GM18498 (cell line): ENCODE data around the gene JARID2.

Experiments used
- ATAC-seq: cut with Tn5 transposase; IDR thresholded peaks from one replicate; pipeline ENCODE4 v1.9.1; 2021; ENCODE audit warnings: mild to moderate bottlenecking, moderate library complexity; ENCODE audit not compliant: unreplicated experiment

Gene JARID2

GRCh38 chr6:15481390-15482291, 235.8 kb downstream of the JARID2 start:
- ATAC-seq = no peak

DNA sequence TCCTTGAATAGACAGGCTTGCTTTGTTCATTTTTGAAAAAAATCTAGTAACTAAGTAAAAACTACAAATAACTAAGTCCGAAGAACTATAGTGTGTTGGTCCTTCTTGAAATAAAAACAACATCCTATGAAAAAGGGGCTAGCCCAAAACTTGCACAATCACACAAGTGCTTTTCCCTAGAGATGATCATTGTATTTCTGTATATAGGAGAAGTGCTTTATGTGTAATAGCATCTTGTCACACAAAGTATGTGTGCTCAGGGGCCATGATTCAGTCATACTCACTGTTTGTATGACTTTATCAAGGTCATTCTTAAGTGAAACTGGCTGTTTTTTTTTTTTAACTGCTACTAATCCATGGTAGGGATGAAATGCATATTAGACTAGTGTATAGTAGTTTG, 237.2 kb downstream of the JARID2 start:
- no peak for ATAC-seq

GRCh38 chr6:15484140-15484539, 238.3 kb downstream of the JARID2 start:
- no peak for ATAC-seq

GRCh38 chr6:15484821-15485220, 239.0 kb downstream of the JARID2 start:
- ATAC-seq = no peak

DNA sequence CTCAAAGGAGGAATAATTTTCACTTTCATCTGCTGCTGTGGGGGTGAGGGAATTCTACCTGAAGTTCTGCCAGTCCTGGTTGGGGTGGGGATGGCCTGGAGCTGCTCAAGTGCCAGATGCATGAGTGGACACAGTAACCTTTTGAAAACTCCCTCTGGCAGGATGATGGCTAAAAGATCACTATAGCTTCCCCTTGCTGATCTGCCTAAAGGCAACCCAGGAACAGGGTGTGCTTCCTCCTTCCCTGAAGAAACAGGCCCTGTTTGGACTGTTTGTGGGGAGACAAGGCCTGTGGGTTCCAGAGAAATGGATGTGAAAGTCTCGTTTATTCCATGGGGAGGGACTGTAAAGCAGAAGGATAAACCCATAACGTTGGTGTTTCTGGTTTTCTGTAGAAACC, 240.1 kb downstream of the JARID2 start:
- ATAC-seq = no peak

DNA sequence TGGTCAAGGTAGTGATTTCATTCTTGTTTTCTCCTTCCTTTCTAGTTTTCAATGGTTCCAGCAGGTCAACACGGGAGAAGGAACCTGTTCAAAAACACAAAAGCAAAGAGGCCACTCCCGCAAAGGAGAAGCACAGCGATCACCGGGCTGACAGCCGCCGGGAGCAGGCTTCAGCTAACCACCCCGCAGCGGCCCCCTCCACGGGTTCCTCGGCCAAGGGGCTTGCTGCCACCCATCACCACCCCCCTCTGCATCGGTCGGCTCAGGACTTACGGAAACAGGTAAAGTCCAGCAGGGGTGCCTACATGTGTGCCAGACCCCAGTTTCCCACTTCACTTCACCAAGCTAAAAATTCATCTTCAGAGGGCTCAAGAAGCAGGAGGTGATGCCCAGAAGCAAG, 241.4 kb downstream of the JARID2 start:
- ATAC-seq = no peak

DNA sequence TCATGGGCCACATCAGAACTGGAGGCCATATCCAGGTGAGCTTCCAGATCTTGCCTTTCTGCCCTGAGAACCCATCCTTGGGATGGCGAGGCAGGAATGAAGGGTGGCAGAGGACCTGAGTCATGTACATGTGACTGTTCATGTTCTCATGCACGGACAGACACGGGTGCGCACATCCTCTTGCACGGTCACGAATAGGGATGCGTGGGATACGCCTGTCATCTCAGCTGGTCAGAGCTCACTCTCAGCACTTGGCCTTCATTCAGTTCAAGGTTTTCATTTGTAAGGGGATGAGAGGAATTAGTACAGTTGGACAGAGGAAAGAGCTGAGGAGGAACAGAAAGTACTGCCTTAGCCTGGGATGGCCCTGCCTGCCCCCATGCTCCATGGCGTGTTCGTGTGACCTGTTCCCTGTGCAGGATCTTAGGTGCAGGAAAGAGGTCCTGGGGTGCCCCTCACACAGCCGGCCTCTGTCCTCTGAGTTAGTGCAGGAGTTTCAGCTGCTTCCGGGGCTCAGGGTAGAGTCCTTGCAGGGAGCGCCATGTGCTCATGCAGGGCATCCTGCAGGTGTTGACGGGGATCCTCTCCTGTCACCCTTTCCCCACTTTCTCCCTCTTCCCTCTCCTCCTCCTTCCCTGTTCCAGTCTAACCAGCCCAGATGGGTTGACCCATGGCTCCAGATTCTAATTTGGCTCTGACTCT, 243.5 kb downstream of the JARID2 start:
- no peak for ATAC-seq

- no peak for ATAC-seq
Observed at GRCh38 chr6:15490242-15491100, 244.6 kb downstream of the JARID2 start.

DNA sequence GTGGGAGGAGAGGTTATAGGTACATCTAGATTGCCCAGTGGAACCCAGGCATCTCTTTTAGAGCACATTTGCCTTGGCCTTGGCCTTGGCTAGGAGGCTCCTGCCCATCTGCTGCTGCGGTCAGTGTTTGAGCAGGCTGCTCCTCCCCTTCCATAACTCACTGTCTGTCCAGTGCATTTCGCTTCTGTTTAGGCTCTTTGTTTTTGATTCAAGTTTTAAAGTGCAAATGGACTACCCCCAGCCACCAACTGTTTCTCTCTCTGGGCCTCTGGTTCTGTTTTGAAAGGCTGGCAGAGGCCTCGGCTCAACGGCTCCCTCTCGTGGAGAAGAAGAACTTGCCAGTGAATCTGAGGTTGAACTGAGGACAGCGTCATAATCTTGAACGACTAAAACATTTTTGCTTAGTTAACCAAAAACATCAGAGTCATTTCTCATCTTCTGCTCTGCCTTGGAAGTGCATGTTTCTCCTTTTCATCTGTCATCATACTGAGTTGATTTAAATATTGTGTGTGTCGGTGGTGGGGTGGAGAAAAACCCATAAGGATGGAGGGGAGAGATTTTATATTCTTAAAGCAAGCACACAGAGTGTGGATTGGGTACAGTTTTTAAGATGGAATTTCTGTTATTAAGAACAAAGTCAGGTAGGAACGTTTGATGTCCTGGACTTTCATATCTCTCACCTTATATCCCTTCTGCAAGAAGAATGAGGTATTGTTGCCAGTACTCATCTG, 245.6 kb downstream of the JARID2 start:
- no peak for ATAC-seq

- ATAC-seq = no peak
Observed at GRCh38 chr6:15491986-15492269, 246.1 kb downstream of the JARID2 start.

GRCh38 chr6:15493437-15494168, 247.7 kb downstream of the JARID2 start:
- ATAC-seq = no peak

DNA sequence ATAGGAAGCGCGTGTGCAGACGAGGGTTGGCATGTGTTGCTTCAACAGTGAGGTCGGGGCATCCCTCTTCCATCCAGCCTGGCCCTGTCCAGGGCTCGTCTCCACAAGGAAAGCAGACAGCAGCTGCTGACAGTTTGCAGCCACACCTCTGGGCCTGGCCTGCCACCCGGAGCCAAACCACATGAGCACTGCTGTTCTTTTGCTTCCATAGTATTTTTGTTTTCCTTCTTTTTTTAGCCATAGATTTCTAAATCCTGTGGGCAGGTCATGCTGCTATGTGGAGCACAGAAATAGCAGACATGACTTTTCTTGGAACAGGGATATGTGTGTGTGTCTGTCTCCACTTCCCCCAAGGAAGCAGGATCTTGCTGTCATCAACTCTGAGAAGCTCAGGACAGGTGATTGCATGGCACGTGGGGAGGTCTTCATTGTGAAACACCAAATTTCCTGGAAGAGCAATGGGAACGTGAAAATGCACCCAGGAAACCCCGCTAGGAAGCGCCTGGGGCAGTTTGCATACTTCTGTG, 249.6 kb downstream of the JARID2 start:
- ATAC-seq = no peak

DNA sequence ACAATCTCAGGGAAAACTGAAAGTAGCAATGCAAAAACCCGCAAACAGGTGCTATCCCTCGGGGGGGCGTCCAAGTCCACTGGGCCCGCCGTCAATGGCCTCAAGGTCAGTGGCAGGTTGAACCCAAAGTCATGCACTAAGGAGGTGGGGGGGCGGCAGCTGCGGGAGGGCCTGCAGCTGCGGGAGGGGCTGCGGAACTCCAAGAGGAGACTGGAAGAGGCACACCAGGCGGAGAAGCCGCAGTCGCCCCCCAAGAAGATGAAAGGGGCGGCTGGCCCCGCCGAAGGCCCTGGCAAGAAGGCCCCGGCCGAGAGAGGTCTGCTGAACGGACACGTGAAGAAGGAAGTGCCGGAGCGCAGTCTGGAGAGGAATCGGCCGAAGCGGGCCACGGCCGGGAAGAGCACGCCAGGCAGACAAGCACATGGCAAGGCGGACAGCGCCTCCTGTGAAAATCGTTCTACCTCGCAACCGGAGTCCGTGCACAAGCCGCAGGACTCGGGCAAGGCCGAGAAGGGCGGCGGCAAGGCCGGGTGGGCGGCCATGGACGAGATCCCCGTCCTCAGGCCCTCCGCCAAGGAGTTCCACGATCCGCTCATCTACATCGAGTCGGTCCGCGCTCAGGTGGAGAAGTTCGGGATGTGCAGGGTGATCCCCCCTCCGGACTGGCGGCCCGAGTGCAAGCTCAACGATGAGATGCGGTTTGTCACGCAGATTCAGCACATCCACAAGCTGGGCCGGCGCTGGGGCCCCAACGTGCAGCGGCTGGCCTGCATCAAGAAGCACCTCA, 250.7 kb downstream of the JARID2 start:
- no peak for ATAC-seq

- no peak for ATAC-seq
Observed at GRCh38 chr6:15498640-15499039, 252.8 kb downstream of the JARID2 start.

DNA sequence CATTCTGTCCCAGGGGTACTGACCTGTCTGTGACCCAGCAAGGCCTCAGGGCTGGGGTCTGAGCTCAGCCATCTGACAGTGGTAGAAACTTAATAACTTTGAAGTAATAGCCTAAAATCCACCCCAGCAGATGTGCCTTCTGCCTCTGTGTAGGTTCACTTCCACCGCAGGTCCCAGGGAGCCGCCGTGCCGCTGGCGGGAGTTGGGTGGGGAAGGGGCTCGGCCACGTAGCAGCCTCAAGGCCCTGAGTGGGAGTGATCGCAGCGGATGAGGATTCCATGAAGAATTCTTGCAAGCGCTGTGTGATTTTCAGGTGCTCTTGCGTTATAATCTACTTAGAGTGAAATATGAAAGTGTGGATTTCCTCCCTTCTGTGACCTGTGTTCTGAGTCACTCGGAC, 253.3 kb downstream of the JARID2 start:
- no peak for ATAC-seq

- ATAC-seq = no peak
Observed at GRCh38 chr6:15499591-15499990, 253.7 kb downstream of the JARID2 start.

- ATAC-seq = no peak
Observed at GRCh38 chr6:15500078-15500740, 254.3 kb downstream of the JARID2 start.
